ENCODE data around the gene STAG1. TPM values are rescaled to one million over a fixed set of nuclear protein-coding genes. Genes with fewer than 3 reads are reported as not detected.

STAG1 gene
- total and polyA plus RNA-seq, 4 donors = 4.6 to 28.0 (median 16.6) TPM

GRCh38 chr3:136676009-136676408, 76.2 kb downstream of the STAG1 start:
- no peaks in the 10 kb centered on the region for H3K9me3 ChIP-seq (ENCODE audit: control insufficient read depth in 4 of 4, low read length in 3 of 4)
- TF ChIP-seq, protein P1, sequence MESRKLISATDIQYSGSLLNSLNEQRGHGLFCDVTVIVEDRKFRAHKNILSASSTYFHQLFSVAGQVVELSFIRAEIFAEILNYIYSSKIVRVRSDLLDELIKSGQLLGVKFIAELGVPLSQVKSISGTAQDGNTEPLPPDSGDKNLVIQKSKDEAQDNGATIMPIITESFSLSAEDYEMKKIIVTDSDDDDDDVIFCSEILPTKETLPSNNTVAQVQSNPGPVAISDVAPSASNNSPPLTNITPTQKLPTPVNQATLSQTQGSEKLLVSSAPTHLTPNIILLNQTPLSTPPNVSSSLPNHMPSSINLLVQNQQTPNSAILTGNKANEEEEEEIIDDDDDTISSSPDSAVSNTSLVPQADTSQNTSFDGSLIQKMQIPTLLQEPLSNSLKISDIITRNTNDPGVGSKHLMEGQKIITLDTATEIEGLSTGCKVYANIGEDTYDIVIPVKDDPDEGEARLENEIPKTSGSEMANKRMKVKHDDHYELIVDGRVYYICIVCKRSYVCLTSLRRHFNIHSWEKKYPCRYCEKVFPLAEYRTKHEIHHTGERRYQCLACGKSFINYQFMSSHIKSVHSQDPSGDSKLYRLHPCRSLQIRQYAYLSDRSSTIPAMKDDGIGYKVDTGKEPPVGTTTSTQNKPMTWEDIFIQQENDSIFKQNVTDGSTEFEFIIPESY (IDR thresholded peaks at IDR 0.05) = no peak
- no peak for TF ChIP-seq SP1 (IDR thresholded peaks at IDR 0.05)
- H3K27ac ChIP-seq (ENCODE audit: low read depth in 1 of 2, low read length in 2 of 2) = no peak overlapping the region
- no peaks in the 10 kb centered on the region for H3K27me3 ChIP-seq (ENCODE audit: control insufficient read depth in 4 of 4, insufficient read depth in 4 of 4, low read length in 3 of 4)
- H3K4me3 ChIP-seq (ENCODE audit: low read depth in 1 of 3, low read length in 3 of 3) = no peak overlapping the region
- DNase-seq (ENCODE audit: low spot score) = no peak
- H3K9ac ChIP-seq (ENCODE audit: low read depth in 1 of 2, low read length in 2 of 2) = no peak overlapping the region
- no peaks in the 10 kb centered on the region for H3K36me3 ChIP-seq (ENCODE audit: control insufficient read depth in 4 of 4, insufficient read depth in 3 of 4, low read depth in 1 of 4, low read length in 3 of 4)
- peaks cover 0 to 3% (median 0%) of the 10 kb centered on the region in 4 donors for H3K4me1 ChIP-seq (ENCODE audit: control insufficient read depth in 4 of 4, insufficient read depth in 4 of 4, low read length in 3 of 4)

GRCh38 chr3:136675150-136675858, 76.9 kb downstream of the STAG1 start:
- Histone ChIP-seq H3K4me3 (ENCODE audit: low read depth in 1 of 3, low read length in 3 of 3) (no peak overlapping the region), H3K27me3 (ENCODE audit: control insufficient read depth in 4 of 4, insufficient read depth in 4 of 4, low read length in 3 of 4) (no peaks in the 10 kb centered on the region), H3K9me3 (ENCODE audit: control insufficient read depth in 4 of 4, low read length in 3 of 4) (no peaks in the 10 kb centered on the region), H3K4me1 (ENCODE audit: control insufficient read depth in 4 of 4, insufficient read depth in 4 of 4, low read length in 3 of 4) (peaks cover 0 to 3% (median 0%) of the 10 kb centered on the region in 4 donors), H3K36me3 (ENCODE audit: control insufficient read depth in 4 of 4, insufficient read depth in 3 of 4, low read depth in 1 of 4, low read length in 3 of 4) (no peaks in the 10 kb centered on the region), H3K9ac (ENCODE audit: low read depth in 1 of 2, low read length in 2 of 2) (no peak overlapping the region), H3K27ac (ENCODE audit: low read depth in 1 of 2, low read length in 2 of 2) (no peak overlapping the region)
- 88% methylated on average over 2 of the region's 2 CpGs for WGBS
- TF ChIP-seq, protein P1 (IDR thresholded peaks at IDR 0.05) = no peak
- no peak for TF ChIP-seq GABPA (IDR thresholded peaks at IDR 0.05 in 1 of 2, conservative IDR thresholded peaks at IDR 0.05 in 1 of 2)
- TF ChIP-seq MAX (IDR thresholded peaks at IDR 0.05) = no peak
- TF ChIP-seq JUND (IDR thresholded peaks at IDR 0.05) = no peak
- no peak for TF ChIP-seq EGR1 (IDR thresholded peaks at IDR 0.05; ENCODE audit: low read depth in 2 of 2)
- TF ChIP-seq RXRA (IDR thresholded peaks at IDR 0.05) = no peak
- no peak for TF ChIP-seq SP1 (IDR thresholded peaks at IDR 0.05)
- no peak for TF ChIP-seq REST (IDR thresholded peaks at IDR 0.05)
- TF ChIP-seq FOXA1 (IDR thresholded peaks at IDR 0.05) = no peak
- TF ChIP-seq RAD21 (IDR thresholded peaks at IDR 0.05) = no peak
- no peak for TF ChIP-seq HNF4G (IDR thresholded peaks at IDR 0.05)
- no peak for TF ChIP-seq CTCF (IDR thresholded peaks at IDR 0.05; ENCODE audit: low read depth, low read length, missing input control)
- TF ChIP-seq NR2F2 (IDR thresholded peaks at IDR 0.05) = no peak
- DNase-seq (ENCODE audit: low spot score) = no peak
